Neural cell (in vitro differentiated cells): Measurements from ENCODE around the gene TMC1. TPM values are rescaled to one million over a fixed set of nuclear protein-coding genes. Genes with fewer than 3 reads are reported as not detected.

ENCODE experiments used
- H2AFZ ChIP-seq: fragments of 200-600, 300-800 bp; sonication (generic), shearing (Covaris generic); 2 replicates; pipeline ENCODE4 v1.6.0; 2014; ENCODE audit warnings: low read depth, mild to moderate bottlenecking, antibody characterized with exemption, low read length, moderate library complexity
- H3F3A ChIP-seq: fragments of 200-600 bp; shearing (Covaris generic); 2 replicates; pipeline ENCODE4 v1.6.1; 2016; ENCODE audit warnings: mild to moderate bottlenecking, moderate library complexity, mixed read lengths, antibody characterized with exemption, low read length; ENCODE audit not compliant: insufficient read depth, poor library complexity, severe bottlenecking
- H3K27ac ChIP-seq: fragments of 200-600, 300-800 bp; sonication (generic), shearing (Covaris generic); 2 replicates; pipeline ENCODE4 v1.5.1; 2014; ENCODE audit warnings: mild to moderate bottlenecking, low read length, moderate library complexity
- H3K27me3 ChIP-seq: fragments of 300-800, 200-600 bp; sonication (generic), shearing (Covaris generic); 2 replicates; pipeline ENCODE4 v1.6.0; 2014; ENCODE audit warnings: mild to moderate bottlenecking, low read depth, low read length, moderate library complexity; ENCODE audit not compliant: insufficient read depth
- H3K36me3 ChIP-seq: fragments of 300-800, 200-600 bp; sonication (generic), shearing (Covaris generic); 2 replicates; pipeline ENCODE4 v1.5.1; 2014; ENCODE audit warnings: mild to moderate bottlenecking, antibody characterized with exemption, low read length, moderate library complexity; ENCODE audit not compliant: insufficient read depth
- H3K4me2 ChIP-seq: fragments of 300-800, 200-600 bp; sonication (generic), shearing (Covaris generic); 2 replicates; pipeline ENCODE4 v1.6.0; 2014; ENCODE audit warnings: mild to moderate bottlenecking, low read length
- H3K4me3 ChIP-seq: fragments of 300-800, 200-600 bp; sonication (generic), shearing (Covaris generic); 2 replicates; pipeline ENCODE4 v1.5.1; 2014; ENCODE audit warnings: mild to moderate bottlenecking, low read length, moderate library complexity
- H3K79me2 ChIP-seq: fragments of 200-600 bp; shearing (Covaris generic); replicated peaks from 2 replicates; pipeline ENCODE4 v1.6.0; 2014; ENCODE audit warnings: mild to moderate bottlenecking, low read length, moderate library complexity; ENCODE audit not compliant: insufficient read depth
- H3K9ac ChIP-seq: fragments of 300-800, 200-600 bp; sonication (generic), shearing (Covaris generic); 2 replicates; pipeline ENCODE4 v1.6.1; 2016; ENCODE audit warnings: mild to moderate bottlenecking, low read length, mixed read lengths
- H3K9me2 ChIP-seq: fragments of 200-600 bp; shearing (Covaris generic); 2 replicates; pipeline ENCODE4 v1.6.1; 2016; ENCODE audit warnings: mild to moderate bottlenecking, low read length, mixed read lengths; ENCODE audit not compliant: insufficient read depth
- H3K9me3 ChIP-seq: fragments of 200-600, 300-800 bp; sonication (generic), shearing (Covaris generic); 2 replicates; pipeline ENCODE4 v1.6.1; 2016; ENCODE audit warnings: mild to moderate bottlenecking, mixed run types, low read length, moderate library complexity, mixed read lengths
- H4K20me1 ChIP-seq: fragments of 200-600 bp; shearing (Covaris generic); 2 replicates; pipeline ENCODE4 v1.6.1; 2016; ENCODE audit warnings: mild to moderate bottlenecking, mixed run types; ENCODE audit not compliant: insufficient read depth
- EP300 ChIP-seq: fragments of 450-650 bp; conservative IDR thresholded peaks from 2 replicates; pipeline ENCODE4 v1.6.1; 2014; ENCODE audit warnings: antibody characterized with exemption, mild to moderate bottlenecking, moderate library complexity; ENCODE audit not compliant: poor library complexity, severe bottlenecking
- EZH2 ChIP-seq: fragments of 200-600, 300-800 bp; shearing (Covaris generic), sonication (generic); IDR thresholded peaks from 2 replicates; pipeline ENCODE4 v1.6.1; 2014; ENCODE audit warnings: antibody characterized with exemption, low read length, borderline replicate concordance, mild to moderate bottlenecking; ENCODE audit not compliant: insufficient read depth, poor library complexity, severe bottlenecking
- MXI1 ChIP-seq: fragments of 450-650 bp; conservative IDR thresholded peaks from 2 replicates; pipeline ENCODE4 v1.6.1; 2014; ENCODE audit warnings: antibody characterized with exemption, mild to moderate bottlenecking; ENCODE audit not compliant: poor library complexity, severe bottlenecking
- POLR2AphosphoS5 ChIP-seq: IDR thresholded peaks from 2 replicates; pipeline ENCODE4 v1.6.1; 2012
- RAD21 ChIP-seq: fragments of 450-650 bp; conservative IDR thresholded peaks from 2 replicates; pipeline ENCODE4 v1.6.1; 2014; ENCODE audit warnings: antibody characterized with exemption, mild to moderate bottlenecking, moderate library complexity
- REST ChIP-seq: IDR thresholded peaks from 2 replicates; pipeline ENCODE4 v1.6.1; 2012; ENCODE audit warnings: borderline replicate concordance
- SMC3 ChIP-seq: fragments of 450-650 bp; conservative IDR thresholded peaks from 2 replicates; pipeline ENCODE4 v1.6.1; 2014; ENCODE audit warnings: antibody characterized with exemption, mild to moderate bottlenecking, moderate library complexity; ENCODE audit not compliant: poor library complexity
- TAF1 ChIP-seq: IDR thresholded peaks from 2 replicates; pipeline ENCODE4 v1.6.1; 2012; ENCODE audit warnings: low read depth
- polyA plus RNA-seq: library from polyadenylated mRNA; depleted of rRNA; stranded (reverse); fragments of >200 nt; gene quantifications from 2 replicates; pipeline ENCODE4 v1.2.3, GENCODE V29; 2014
- TF ChIP-seq, protein P1 (sequence below): fragments of 450-650 bp; IDR thresholded peaks from 2 replicates; pipeline ENCODE4 v1.5.1; 2014; ENCODE audit warnings: antibody characterized with exemption, mild to moderate bottlenecking, moderate library complexity; ENCODE audit not compliant: poor library complexity, severe bottlenecking

TMC1 gene
- polyA plus RNA-seq, 1 donor from 2014 or later = not detected

DNA sequence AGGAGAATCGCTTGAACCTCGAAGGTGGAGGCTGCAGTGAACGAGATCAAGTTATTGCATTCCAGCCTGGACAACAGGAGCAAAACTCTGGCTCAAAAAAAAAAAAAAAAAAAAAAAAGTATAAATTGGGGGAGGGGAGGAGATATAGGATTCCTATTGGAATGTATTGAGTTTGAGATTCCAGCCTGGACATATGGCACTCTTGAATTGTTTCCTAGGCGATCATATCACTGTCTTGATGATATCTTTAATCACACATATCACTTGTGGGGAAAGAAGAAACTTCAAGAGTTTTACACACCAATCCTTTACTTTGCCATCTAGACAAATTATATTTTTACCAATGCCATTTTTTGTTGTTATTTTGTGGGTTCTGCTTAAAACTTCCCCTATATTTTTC, 42.4 kb downstream of the TMC1 start:
- Histone ChIP-seq H3K27ac (no peak overlapping the region), H4K20me1 (no peaks in the 10 kb centered on the region), H3K27me3 (no peaks in the 10 kb centered on the region), H3K9me2 (no peaks in the 10 kb centered on the region), H3K4me2 (no peak overlapping the region), H3K9me3 (no peaks in the 10 kb centered on the region), H2AFZ (no peak overlapping the region), H3K9ac (no peak overlapping the region), H3F3A (no peaks in the 10 kb centered on the region), H3K36me3 (no peaks in the 10 kb centered on the region), H3K4me3 (no peak overlapping the region), H3K79me2 (no peaks in the 10 kb centered on the region)
- TF ChIP-seq TAF1 (no peak), POLR2AphosphoS5 (no peak), REST (no peak), SMC3 (no peak), MXI1 (no peak), EZH2 (no peak), EP300 (no peak), RAD21 (no peak)
- TF ChIP-seq, protein P1, sequence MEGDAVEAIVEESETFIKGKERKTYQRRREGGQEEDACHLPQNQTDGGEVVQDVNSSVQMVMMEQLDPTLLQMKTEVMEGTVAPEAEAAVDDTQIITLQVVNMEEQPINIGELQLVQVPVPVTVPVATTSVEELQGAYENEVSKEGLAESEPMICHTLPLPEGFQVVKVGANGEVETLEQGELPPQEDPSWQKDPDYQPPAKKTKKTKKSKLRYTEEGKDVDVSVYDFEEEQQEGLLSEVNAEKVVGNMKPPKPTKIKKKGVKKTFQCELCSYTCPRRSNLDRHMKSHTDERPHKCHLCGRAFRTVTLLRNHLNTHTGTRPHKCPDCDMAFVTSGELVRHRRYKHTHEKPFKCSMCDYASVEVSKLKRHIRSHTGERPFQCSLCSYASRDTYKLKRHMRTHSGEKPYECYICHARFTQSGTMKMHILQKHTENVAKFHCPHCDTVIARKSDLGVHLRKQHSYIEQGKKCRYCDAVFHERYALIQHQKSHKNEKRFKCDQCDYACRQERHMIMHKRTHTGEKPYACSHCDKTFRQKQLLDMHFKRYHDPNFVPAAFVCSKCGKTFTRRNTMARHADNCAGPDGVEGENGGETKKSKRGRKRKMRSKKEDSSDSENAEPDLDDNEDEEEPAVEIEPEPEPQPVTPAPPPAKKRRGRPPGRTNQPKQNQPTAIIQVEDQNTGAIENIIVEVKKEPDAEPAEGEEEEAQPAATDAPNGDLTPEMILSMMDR = no peak

DNA sequence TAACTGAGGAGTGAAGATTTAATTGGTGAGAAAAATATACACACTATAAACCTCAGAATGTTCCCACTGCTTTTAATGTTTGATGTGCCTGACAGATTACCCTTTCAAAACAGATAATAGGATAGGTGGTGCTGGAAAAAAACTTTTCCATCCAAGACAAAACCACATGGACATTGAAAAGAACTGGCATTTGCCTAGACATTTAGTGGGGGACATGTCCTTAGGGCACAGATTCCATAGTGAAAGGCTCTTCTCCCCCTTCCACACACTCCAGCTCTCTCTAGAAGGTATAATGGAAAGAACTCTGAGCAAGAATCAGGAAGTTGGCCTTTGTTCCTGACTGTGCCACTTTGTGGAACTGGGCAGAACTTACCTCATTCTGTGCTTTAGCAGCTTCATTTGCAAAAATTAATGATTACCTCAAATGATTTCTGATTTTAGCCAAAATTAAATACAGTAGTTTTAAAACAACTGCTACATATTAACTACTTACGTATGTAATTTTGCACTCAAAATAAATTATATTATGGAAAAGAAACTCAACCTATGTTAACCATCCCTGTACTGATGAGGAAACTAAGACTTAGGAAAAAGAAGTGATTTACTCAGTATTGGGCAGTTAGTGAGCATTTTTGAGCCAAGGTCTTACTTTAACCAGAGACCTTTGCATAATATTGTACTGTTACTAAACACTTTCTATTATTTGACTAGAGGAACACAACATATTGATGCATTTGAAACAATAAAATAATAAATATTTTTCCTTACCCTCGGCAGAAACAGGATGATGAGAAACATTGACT, 43.3 kb downstream of the TMC1 start:
- TF ChIP-seq TAF1 (no peak), EP300 (no peak), MXI1 (no peak), RAD21 (no peak)
- no peaks in the 10 kb centered on the region for H4K20me1 ChIP-seq
- no peaks in the 10 kb centered on the region for H3K36me3 ChIP-seq
- no peaks in the 10 kb centered on the region for H3K79me2 ChIP-seq
- H3K4me3 ChIP-seq = no peak overlapping the region
- H3K9me3 ChIP-seq = no peaks in the 10 kb centered on the region
- H3K4me2 ChIP-seq = no peak overlapping the region
- no peaks in the 10 kb centered on the region for H3K27me3 ChIP-seq
- no peak overlapping the region for H3K9ac ChIP-seq
- no peaks in the 10 kb centered on the region for H3K9me2 ChIP-seq
- H3F3A ChIP-seq = no peaks in the 10 kb centered on the region
- no peak overlapping the region for H2AFZ ChIP-seq
- no peak overlapping the region for H3K27ac ChIP-seq
